ENCODE results near the gene CYBB. TPM values are rescaled to one million over a fixed set of nuclear protein-coding genes. Genes with fewer than 3 reads are reported as not detected.

Gene CYBB
- total RNA-seq, 4 donors from 2014 or later = 1.1 to 22.1 (median 8.2) TPM

DNA sequence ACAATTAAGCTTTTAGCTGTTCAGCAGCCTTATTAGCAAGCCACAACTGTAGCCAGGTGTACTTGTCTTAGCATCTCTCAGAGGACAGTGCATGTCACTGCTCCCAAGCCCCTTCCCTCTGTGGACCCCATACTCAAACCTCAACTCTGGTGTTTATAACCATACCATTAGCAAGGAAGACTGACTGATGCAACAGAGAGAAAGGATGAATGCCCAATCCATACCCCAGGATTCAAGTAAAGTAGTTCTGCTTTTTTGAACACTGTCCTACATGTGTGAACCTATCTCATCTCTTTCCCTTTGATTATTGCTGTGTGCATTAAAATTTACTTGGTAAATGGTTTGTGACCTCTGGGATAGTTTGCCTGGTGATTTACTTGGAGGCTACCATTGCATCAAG is 22.8 kb upstream of the CYBB start:
- TF ChIP-seq, protein P1, sequence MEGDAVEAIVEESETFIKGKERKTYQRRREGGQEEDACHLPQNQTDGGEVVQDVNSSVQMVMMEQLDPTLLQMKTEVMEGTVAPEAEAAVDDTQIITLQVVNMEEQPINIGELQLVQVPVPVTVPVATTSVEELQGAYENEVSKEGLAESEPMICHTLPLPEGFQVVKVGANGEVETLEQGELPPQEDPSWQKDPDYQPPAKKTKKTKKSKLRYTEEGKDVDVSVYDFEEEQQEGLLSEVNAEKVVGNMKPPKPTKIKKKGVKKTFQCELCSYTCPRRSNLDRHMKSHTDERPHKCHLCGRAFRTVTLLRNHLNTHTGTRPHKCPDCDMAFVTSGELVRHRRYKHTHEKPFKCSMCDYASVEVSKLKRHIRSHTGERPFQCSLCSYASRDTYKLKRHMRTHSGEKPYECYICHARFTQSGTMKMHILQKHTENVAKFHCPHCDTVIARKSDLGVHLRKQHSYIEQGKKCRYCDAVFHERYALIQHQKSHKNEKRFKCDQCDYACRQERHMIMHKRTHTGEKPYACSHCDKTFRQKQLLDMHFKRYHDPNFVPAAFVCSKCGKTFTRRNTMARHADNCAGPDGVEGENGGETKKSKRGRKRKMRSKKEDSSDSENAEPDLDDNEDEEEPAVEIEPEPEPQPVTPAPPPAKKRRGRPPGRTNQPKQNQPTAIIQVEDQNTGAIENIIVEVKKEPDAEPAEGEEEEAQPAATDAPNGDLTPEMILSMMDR (IDR thresholded peaks at IDR 0.05) = no peak
- no peak for TF ChIP-seq POLR2A (IDR thresholded peaks at IDR 0.05)
- H3K9me3 ChIP-seq = no peaks in the 10 kb centered on the region
- H3K36me3 ChIP-seq = no peaks in the 10 kb centered on the region
- intact Hi-C loops (cut with DNase I) = no loop called here
- DNase-seq = no peak
- H3K27ac ChIP-seq = no peak overlapping the region
- H3K4me3 ChIP-seq = no peak overlapping the region
- no peaks in the 10 kb centered on the region for H3K27me3 ChIP-seq
- H3K4me1 ChIP-seq = no peaks in the 10 kb centered on the region

DNA sequence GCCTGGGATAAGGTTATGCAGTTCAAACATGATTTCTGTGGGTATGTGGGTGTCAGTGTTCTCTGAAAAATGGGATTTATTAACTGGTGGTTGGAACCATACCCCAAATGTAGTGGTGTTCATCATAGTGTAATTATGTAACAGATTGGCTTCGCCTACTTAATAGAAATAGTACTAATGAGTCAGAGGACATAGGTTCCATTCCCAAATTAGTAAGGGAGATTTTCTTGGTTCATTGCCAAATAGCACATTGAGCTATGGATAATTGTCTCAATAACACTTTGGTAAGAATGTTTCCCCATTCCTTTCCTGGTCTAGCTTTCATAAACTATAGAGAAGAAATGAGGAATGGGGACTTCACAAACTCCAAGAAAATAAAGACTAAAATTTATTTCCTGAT is 20.5 kb upstream of the CYBB start:
- Histone ChIP-seq H3K27me3 (no peaks in the 10 kb centered on the region), H3K9me3 (no peaks in the 10 kb centered on the region), H3K4me3 (no peak overlapping the region), H3K27ac (no peak overlapping the region), H3K4me1 (no peaks in the 10 kb centered on the region), H3K36me3 (no peaks in the 10 kb centered on the region)
- no peak for DNase-seq
- TF ChIP-seq, protein P1 (IDR thresholded peaks at IDR 0.05) = no peak
- no peak for TF ChIP-seq POLR2A (IDR thresholded peaks at IDR 0.05)
- WGBS, 2 donors = 58 to 71% methylated on average over 1 of the region's 1 CpG
- intact Hi-C loops (cut with DNase I) = no loop called here

DNA sequence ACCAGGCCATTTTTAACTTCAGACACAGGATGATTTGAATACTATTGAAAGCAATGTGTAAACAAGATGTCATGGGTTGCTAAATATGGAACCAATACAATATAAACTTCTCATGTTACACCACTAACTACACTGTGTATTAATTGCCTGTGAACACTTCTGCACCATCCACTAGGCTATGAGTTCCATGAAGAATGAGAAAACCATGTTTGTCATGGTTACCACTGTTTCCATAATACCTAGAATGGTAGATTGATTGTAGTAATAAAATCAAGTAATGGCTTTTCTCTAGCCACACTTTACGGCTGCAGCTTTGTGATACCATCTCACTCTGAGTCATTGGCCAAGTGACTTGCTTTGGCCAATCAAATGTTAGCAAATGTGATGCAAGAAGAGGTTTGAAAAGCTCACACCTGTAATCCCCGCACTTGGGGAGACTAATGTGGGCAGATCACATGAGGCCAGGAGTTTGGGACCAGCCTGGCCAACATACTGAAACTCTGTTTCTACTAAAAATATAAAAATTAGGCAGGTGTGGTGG is 19.9 kb upstream of the CYBB start:
- Histone ChIP-seq H3K4me1 (no peaks in the 10 kb centered on the region), H3K27me3 (no peaks in the 10 kb centered on the region), H3K27ac (no peak overlapping the region), H3K9me3 (no peaks in the 10 kb centered on the region), H3K4me3 (no peak overlapping the region), H3K36me3 (no peaks in the 10 kb centered on the region)
- whole genome bisulfite sequencing, 2 donors = 60 to 83% methylated on average over 1 to 2 of the region's 2 CpGs
- no peak for TF ChIP-seq POLR2A (IDR thresholded peaks at IDR 0.05)
- TF ChIP-seq, protein P1 (IDR thresholded peaks at IDR 0.05) = no peak
- intact Hi-C loops (cut with DNase I) = no loop called here
- DNase-seq = no peak

DNA sequence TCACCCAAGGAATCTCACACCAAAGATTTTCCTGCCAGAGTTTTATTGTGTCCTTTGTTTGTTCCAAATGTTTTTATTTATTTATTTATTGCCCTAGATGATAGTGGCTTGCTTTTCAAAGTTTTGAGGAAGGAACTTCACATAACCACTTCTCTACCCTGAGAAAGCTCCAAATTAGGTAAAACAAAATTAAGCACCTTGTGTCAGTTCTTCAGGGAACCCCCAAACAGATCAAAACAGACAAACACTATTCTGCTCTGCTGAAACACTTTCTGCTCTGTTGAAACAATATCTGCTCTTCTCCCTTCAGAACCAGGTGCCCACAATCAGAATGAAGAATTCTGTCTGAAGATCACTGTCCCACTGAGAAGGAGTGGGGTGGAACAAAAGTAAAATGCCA is 16.5 kb upstream of the CYBB start:
- no peak for DNase-seq
- no peaks in the 10 kb centered on the region for H3K9me3 ChIP-seq
- H3K4me1 ChIP-seq = no peaks in the 10 kb centered on the region
- H3K27me3 ChIP-seq = no peaks in the 10 kb centered on the region
- intact Hi-C loops (cut with DNase I) = no loop called here
- H3K36me3 ChIP-seq = no peaks in the 10 kb centered on the region
- no peak overlapping the region for H3K4me3 ChIP-seq
- TF ChIP-seq, protein P1 (IDR thresholded peaks at IDR 0.05) = no peak
- TF ChIP-seq POLR2A (IDR thresholded peaks at IDR 0.05) = no peak
- peak overlapping the region in 1 of 4 donors; percentile 50 for H3K27ac ChIP-seq

DNA sequence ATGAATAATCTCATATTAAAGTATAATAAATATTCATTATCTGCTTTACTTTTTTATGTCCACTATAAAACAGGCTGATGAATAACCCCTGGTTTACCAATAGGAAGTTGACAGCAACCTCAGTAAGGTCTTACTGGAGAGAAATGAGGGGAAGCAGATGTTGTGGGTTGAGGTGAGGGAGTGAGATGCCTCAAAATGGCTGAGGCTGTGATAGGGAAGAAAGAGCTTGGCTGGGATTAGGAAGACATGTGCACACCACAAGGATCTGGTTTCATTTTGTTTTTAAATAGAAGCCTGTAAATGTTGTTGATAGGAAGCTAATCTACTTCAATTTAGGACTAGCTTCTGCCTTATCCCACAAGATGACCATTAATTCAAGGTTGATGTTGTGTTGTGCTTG is 14.4 kb upstream of the CYBB start:
- no peaks in the 10 kb centered on the region for H3K9me3 ChIP-seq

More for the DNA sequence above, 14.4 kb upstream of the CYBB start:
- no peak for DNase-seq
- intact Hi-C loops (cut with DNase I) = no loop called here
- TF ChIP-seq POLR2A (IDR thresholded peaks at IDR 0.05) = no peak
- TF ChIP-seq, protein P1 (IDR thresholded peaks at IDR 0.05) = no peak
- Histone ChIP-seq H3K4me3 (no peak overlapping the region), H3K27ac (no peak overlapping the region), H3K27me3 (no peaks in the 10 kb centered on the region), H3K36me3 (no peaks in the 10 kb centered on the region), H3K4me1 (no peaks in the 10 kb centered on the region)

Measured in esophagus squamous epithelium (tissue), 5 donors.